NT2/D1 (cell line): ENCODE data around the gene ELP5.
A peak's percentile ranks its signal among the peaks of the same experiment; 100 is the strongest.

ENCODE experiments used
- DNase-seq: peaks from one replicate; pipeline ENCODE4 v3.0.0-alpha.2; 2011; ENCODE audit warnings: low read depth, low spot score
- H3K27me3 ChIP-seq: 2 replicates; pipeline ENCODE4 v1.6.0; 2011; ENCODE audit warnings: mild to moderate bottlenecking; ENCODE audit not compliant: insufficient read length, insufficient read depth
- H3K36me3 ChIP-seq: 2 replicates; pipeline ENCODE4 v1.6.1; 2011; ENCODE audit warnings: mild to moderate bottlenecking, low read length, mixed read lengths; ENCODE audit not compliant: insufficient read depth, insufficient read length
- H3K4me1 ChIP-seq: 2 replicates; pipeline ENCODE4 v1.5.1; 2011; ENCODE audit not compliant: insufficient read depth, insufficient read length
- H3K4me3 ChIP-seq: 2 replicates; pipeline ENCODE4 v1.5.1; 2011; ENCODE audit warnings: low read depth; ENCODE audit not compliant: insufficient read length
- H3K9ac ChIP-seq: 2 replicates; pipeline ENCODE4 v1.6.0; 2011; ENCODE audit warnings: low read depth; ENCODE audit not compliant: insufficient read length
- H3K9me3 ChIP-seq: 2 replicates; pipeline ENCODE4 v1.5.1; 2011; ENCODE audit warnings: mild to moderate bottlenecking, low read length; ENCODE audit not compliant: insufficient read depth
- SUZ12 ChIP-seq: IDR thresholded peaks from 2 replicates; pipeline ENCODE4 v1.6.1; 2011; ENCODE audit not compliant: insufficient read length, insufficient read depth; ENCODE audit errors: extremely low read depth
- YY1 ChIP-seq: IDR thresholded peaks from 2 replicates; pipeline ENCODE4 v1.6.1; 2011; ENCODE audit not compliant: insufficient read length, insufficient read depth
- ZNF274 ChIP-seq: IDR thresholded peaks from 2 replicates; pipeline ENCODE4 v1.6.1; 2011; ENCODE audit warnings: mild to moderate bottlenecking, low read depth, low read length

The ELP5 gene

DNA sequence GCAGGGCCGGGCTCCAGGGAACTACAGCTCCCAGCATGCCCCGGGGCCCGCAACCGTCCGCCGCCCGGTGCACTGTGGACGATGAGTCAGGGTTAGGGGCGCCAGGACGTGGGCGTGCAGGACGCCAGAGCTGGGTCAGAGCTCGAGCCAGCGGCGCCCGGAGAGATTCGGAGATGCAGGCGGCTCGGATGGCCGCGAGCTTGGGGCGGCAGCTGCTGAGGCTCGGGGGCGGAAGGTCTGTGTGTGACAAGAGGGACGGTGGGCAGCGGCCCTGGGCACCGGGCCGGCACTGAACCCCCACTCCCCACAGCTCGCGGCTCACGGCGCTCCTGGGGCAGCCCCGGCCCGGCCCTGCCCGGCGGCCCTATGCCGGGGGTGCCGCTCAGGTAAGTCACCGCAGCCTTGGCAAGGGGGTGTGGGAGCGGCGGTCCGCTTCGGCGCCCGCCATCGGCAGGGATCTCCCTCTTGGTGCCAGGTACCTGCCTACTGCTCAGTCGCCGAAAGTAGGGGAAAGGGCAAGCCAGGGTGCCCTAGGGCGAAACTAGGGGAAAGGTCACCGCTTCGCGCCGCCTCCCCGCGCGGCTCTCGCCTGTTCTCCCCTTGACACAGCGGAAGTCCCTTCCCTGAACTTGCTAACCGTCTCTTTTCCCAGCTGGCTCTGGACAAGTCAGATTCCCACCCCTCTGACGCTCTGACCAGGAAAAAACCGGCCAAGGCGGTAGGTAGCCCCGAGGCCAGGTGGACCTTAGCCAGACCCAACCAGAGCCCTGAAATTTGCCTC is 32.0 kb upstream of the ELP5 start, which contains the start of the genes ACADVL and DLG4:
TSS of gene ACADVL (plus strand) at position 127 of the 781 bp plus-strand sequence. CDS start at position 174, 47 bp downstream.
TSS of gene DLG4 (minus strand) at position 25 of the 781 bp plus-strand sequence.
- peak within 1 kb of the TSS; percentile 82 for H3K4me3 ChIP-seq
- H3K9me3 ChIP-seq = no peaks in the 10 kb centered on the region
- H3K36me3 ChIP-seq = peaks cover 43% of the 10 kb centered on the region
- no peak for DNase-seq
- peaks cover 26% of the 10 kb centered on the region for H3K4me1 ChIP-seq
- peak within 1 kb of the TSS; percentile 92 for H3K9ac ChIP-seq
- no peaks in the 10 kb centered on the region for H3K27me3 ChIP-seq
- no peak for TF ChIP-seq YY1
- no peak for TF ChIP-seq SUZ12
- no peak for TF ChIP-seq ZNF274

DNA sequence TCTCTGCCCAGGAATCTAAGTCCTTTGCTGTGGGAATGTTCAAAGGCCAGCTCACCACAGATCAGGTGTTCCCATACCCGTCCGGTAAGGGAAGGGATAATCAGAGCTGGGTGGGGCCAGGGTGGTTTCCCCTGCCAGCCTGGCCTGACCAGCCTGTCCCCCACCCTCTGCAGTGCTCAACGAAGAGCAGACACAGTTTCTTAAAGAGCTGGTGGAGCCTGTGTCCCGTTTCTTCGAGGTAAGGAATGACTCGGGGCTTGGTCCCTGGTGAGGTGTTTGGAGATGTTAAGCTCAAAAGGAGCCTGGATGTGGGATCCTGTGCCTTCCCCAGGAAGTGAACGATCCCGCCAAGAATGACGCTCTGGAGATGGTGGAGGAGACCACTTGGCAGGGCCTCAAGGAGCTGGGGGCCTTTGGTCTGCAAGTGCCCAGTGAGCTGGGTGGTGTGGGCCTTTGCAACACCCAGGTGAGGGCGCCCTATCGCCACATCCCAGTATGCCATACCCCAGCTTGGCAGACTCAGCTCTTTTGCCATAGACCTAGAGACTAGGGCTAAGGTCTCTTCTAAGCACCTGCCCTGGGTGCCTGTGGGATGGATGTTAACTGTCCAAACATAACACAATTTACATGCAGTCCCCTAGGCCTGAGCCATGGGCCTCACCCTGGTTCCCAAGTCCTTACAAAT is 31.3 kb upstream of the ELP5 start:
- no peak for DNase-seq

DNA sequence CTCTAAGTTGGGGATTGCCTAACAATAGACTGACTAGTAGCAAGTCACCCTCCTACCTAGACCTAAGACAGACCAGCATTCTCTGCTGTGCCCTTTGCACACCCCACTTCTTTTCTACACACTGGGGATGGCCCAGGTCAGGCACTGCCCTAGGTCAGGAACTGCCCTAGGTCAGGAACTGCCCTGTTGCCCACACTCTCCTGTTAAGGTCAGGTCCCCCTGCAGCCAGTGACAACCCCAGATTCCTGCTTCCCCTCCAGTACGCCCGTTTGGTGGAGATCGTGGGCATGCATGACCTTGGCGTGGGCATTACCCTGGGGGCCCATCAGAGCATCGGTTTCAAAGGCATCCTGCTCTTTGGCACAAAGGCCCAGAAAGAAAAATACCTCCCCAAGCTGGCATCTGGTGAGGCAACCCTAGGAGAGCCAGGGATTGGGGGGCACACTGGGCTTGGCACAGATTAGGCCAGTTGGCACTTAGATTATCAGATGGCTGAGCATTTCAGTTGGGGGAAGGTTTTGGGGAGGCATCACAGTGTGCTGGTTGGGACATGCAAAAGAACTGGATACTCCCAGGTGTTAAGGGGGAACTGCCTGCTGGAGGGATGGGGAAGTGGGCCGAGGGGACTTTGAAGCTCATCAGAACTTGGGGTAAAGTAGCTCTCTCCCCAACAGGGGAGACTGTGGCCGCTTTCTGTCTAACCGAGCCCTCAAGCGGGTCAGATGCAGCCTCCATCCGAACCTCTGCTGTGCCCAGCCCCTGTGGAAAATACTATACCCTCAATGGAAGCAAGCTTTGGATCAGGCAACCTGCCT is 30.5 kb upstream of the ELP5 start:
- Histone ChIP-seq H3K4me1 (peaks cover 26% of the 10 kb centered on the region), H3K9me3 (no peaks in the 10 kb centered on the region), H3K36me3 (peaks cover 58% of the 10 kb centered on the region), H3K9ac (peak overlapping the region; percentile 92), H3K27me3 (no peaks in the 10 kb centered on the region), H3K4me3 (no peak overlapping the region)
- TF ChIP-seq YY1 (no peak), ZNF274 (no peak), SUZ12 (no peak)
- DNase-seq = no peak

More for the DNA sequence above, 31.3 kb upstream of the ELP5 start:
- Histone ChIP-seq H3K36me3 (peaks cover 50% of the 10 kb centered on the region), H3K27me3 (no peaks in the 10 kb centered on the region), H3K9ac (peak overlapping the region; percentile 92), H3K9me3 (no peaks in the 10 kb centered on the region), H3K4me3 (peak overlapping the region; percentile 82), H3K4me1 (peaks cover 26% of the 10 kb centered on the region)
- TF ChIP-seq ZNF274 (no peak), YY1 (no peak), SUZ12 (no peak)

DNA sequence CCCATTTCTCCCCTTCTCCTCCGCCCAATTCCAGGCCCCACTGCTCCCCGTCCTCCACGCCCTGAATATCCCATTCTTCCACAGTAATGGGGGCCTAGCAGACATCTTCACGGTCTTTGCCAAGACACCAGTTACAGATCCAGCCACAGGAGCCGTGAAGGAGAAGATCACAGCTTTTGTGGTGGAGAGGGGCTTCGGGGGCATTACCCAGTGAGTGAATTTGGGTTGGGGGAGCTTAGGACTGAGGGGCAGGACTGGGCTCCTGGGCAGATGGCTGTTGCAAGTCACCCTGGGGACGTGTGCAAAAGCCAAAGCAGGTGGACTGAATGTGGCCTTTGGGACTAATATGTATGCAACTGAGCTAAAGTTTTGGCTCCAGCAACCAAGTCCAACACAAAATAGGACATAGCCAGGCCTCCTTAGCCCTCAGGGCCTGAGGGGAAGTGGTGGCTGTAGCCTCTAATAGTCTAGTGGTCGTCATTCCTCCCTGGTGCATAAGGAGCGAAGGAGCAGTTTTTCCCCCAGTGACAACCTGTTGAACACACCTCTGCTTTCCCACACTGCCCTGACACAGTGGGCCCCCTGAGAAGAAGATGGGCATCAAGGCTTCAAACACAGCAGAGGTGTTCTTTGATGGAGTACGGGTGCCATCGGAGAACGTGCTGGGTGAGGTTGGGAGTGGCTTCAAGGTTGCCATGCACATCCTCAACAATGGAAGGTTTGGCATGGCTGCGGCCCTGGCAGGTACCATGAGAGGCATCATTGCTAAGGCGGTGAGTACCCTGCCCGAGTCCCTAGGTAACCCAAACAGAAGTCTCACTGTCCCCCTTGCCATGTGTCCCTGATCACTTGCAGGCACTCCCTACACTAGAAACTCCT is 29.7 kb upstream of the ELP5 start:
- no peak overlapping the region for H3K9ac ChIP-seq
- H3K4me1 ChIP-seq = peaks cover 26% of the 10 kb centered on the region
- no peaks in the 10 kb centered on the region for H3K27me3 ChIP-seq
- TF ChIP-seq YY1 (no peak), SUZ12 (no peak), ZNF274 (no peak)
- no peak overlapping the region for H3K4me3 ChIP-seq
- H3K9me3 ChIP-seq = no peaks in the 10 kb centered on the region
- no peak for DNase-seq
- peaks cover 66% of the 10 kb centered on the region for H3K36me3 ChIP-seq

DNA sequence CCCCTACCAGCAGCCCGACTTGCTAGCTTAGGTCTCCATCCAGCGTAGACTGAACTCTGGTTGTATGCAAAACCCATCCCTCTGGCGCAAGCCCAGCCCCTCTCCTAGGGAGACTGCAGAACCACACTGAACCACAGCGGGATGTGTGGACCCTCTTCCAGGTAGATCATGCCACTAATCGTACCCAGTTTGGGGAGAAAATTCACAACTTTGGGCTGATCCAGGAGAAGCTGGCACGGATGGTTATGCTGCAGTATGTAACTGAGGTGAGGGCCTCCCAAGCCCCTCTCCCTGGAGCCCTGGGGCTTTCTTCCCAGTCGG is 29.1 kb upstream of the ELP5 start:
- no peaks in the 10 kb centered on the region for H3K27me3 ChIP-seq
- no peak for DNase-seq
- peaks cover 25% of the 10 kb centered on the region for H3K4me1 ChIP-seq
- peaks cover 71% of the 10 kb centered on the region for H3K36me3 ChIP-seq
- H3K4me3 ChIP-seq = no peak overlapping the region
- TF ChIP-seq ZNF274 (no peak), SUZ12 (no peak), YY1 (no peak)
- H3K9ac ChIP-seq = no peak overlapping the region
- no peaks in the 10 kb centered on the region for H3K9me3 ChIP-seq

DNA sequence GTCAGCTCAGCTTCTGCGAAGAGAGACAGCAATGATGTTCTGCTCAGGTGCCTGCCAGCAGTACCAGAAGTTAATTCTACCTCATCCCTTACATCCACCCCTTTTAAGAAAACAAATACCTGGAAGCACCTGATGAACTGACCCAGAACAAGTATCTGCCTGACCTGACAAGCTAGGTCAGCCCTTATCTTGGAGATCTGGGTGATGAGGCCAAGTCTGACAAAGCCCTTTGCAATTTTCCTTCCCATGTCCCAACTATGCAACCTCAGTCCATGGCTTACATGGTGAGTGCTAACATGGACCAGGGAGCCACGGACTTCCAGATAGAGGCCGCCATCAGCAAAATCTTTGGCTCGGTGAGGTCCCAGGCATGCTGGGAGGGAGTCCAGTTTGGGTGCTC is 28.6 kb upstream of the ELP5 start:
- H3K4me1 ChIP-seq = peaks cover 24% of the 10 kb centered on the region
- H3K27me3 ChIP-seq = no peaks in the 10 kb centered on the region
- no peaks in the 10 kb centered on the region for H3K9me3 ChIP-seq
- H3K4me3 ChIP-seq = no peak overlapping the region
- H3K9ac ChIP-seq = no peak overlapping the region
- H3K36me3 ChIP-seq = peaks cover 74% of the 10 kb centered on the region
- no peak for DNase-seq
- TF ChIP-seq ZNF274 (no peak), YY1 (no peak), SUZ12 (no peak)
